Mesodermal cell (in vitro differentiated cells): ENCODE results near the gene AATK.

Source experiments
- H3K27ac ChIP-seq: 2 replicates; pipeline ENCODE4 v1.7.0; 2013; ENCODE audit warnings: mild to moderate bottlenecking, low read depth, low read length, moderate library complexity; ENCODE audit not compliant: severe bottlenecking
- H3K36me3 ChIP-seq: 2 replicates; pipeline ENCODE4 v1.7.1; 2013; ENCODE audit warnings: mild to moderate bottlenecking, low read length, moderate library complexity; ENCODE audit not compliant: control insufficient read depth, insufficient read depth
- H3K4me1 ChIP-seq: one replicate; pipeline ENCODE4 v1.7.1; 2013; ENCODE audit warnings: mild to moderate bottlenecking, low read length; ENCODE audit not compliant: insufficient read depth, control insufficient read depth, poor library complexity, severe bottlenecking
- H3K4me3 ChIP-seq: 2 replicates; pipeline ENCODE4 v1.7.0; 2013; ENCODE audit warnings: low read length, control low read depth, mild to moderate bottlenecking; ENCODE audit not compliant: insufficient read depth, poor library complexity, severe bottlenecking; ENCODE audit errors: extremely low read depth
- H3K9me3 ChIP-seq: 2 replicates; pipeline ENCODE4 v1.7.1; 2013; ENCODE audit warnings: mild to moderate bottlenecking, low read length, moderate library complexity; ENCODE audit not compliant: control insufficient read depth
- whole genome bisulfite sequencing, 2 experiments: methylation state at CpG; one replicate each; pipeline ENCODE4 v1.1.5; 2013; ENCODE audit warnings: missing lambda C conversion rate in 2 of 2; ENCODE audit not compliant: insufficient coverage in 2 of 2; 5-methylcytosine and 5-hydroxymethylcytosine counted together

AATK gene

DNA sequence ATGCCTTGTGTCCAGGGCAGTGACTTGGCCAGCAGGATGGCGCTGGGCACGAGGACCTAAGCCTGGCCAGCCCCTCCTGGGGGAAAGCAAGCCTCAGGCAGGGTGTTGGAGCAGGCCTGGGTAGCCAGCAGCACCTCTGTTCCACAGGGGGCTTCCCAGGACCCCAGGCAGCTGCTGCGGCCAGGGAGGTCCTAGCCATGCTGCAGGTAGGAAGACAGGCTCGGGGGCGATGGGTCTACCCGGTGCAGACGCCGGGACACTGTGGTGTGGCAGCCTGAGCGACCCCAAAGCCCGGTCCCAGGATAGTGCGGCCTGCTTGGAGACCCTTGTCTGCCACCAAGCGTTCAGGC is 22.4 kb upstream of the AATK start:
- no peaks in the 10 kb centered on the region for H3K9me3 ChIP-seq
- H3K36me3 ChIP-seq = peaks cover 3% of the 10 kb centered on the region
- H3K4me1 ChIP-seq = no peaks in the 10 kb centered on the region
- 95 to 97% methylated on average over 11 to 12 of the region's 12 CpGs for WGBS, 2 experiments
- no peak overlapping the region for H3K4me3 ChIP-seq
- H3K27ac ChIP-seq = no peak overlapping the region

DNA sequence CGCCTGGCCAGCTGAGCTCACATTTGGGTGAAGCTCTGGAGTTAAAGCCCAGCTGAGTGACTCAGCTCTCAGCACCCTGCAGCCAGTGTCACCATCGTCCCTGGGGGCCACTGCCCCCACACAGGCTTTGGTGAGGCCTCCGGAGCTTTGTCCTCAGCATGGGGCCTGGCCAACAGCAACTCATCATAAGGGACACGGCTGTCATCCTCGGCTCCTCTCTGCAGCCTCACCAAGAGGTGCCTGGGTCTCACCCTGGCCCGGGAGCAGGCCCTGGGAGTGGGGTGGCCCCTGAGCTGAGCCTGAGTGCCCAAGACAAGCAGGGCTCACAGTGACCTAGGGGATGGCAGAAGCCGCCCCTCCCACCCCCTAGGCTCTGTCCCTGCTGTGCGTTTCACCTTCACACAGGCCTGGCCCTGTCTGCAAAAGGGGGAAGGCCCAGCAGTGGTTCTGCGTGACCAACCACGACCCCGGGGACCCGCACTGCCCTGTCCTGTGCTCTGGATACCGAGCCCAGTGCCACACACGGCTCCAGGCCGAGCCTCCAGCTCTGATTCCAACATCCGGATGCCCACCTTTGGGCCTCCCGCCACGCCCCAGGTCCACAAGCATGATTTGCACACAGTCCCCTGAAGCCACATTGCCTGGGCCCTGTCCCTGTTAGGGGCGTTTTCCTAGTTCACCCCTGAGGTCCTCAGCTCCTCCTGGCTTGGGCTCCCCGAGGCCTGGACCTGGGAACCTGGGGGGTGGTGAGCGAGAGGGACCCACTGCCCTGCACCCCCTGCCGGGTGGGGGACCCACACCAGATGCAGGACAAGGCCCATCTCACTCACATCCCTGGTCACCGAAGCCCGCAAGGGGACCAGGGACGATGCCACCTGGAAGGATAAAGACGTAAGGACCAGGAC is 21.8 kb upstream of the AATK start:
- Histone ChIP-seq H3K4me3 (no peak overlapping the region), H3K9me3 (no peaks in the 10 kb centered on the region), H3K36me3 (no peaks in the 10 kb centered on the region), H3K27ac (no peak overlapping the region), H3K4me1 (no peaks in the 10 kb centered on the region)
- WGBS, 2 experiments = 92 to 93% methylated on average over 23 to 26 of the region's 26 CpGs

DNA sequence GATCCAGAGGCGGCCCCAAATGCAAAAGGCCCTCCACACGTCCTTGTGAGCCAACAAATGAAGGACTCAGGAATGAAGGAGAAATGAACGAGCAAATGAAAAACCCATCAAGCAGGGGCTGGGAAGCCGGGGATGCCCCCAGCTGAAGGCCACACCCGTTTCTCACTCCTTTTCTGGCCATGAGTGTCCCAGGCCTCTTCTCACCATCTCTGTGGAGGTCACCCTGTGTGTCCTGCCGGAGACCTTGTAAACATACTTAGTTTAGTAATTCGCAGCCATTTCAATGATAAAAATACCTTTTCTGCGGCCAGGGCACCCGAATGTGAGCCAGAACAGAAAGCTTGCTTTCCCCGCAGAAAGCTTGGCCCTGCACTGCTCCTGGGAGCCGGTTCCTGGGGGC is 21.1 kb upstream of the AATK start:
- 94 to 97% methylated on average over 11 of the region's 11 CpGs for WGBS, 2 experiments
- Histone ChIP-seq H3K9me3 (no peaks in the 10 kb centered on the region), H3K27ac (no peak overlapping the region), H3K36me3 (no peaks in the 10 kb centered on the region), H3K4me3 (no peak overlapping the region), H3K4me1 (no peaks in the 10 kb centered on the region)

DNA sequence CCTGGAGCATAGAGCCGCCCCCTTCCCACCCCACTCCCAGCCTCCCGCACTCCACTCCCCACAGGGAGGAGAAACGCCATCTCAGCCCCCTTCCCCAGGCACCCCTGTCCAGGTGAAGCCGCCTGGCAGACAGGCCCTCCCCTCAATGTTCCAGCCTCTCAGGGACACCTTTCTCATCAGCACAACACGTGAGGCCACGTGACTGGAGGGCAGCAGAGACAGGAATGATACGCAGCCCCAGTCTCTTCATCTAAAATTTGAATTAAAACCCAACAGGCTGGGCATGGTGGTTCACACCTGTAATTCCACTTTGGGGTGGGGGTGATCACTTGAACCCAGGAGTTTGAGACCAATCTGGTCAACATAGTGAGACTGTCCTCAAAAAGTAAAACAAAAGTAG is 20.2 kb upstream of the AATK start:
- H3K4me3 ChIP-seq = no peak overlapping the region
- H3K36me3 ChIP-seq = no peaks in the 10 kb centered on the region
- 94 to 96% methylated on average over 3 to 5 of the region's 7 CpGs for WGBS, 2 experiments
- H3K4me1 ChIP-seq = no peaks in the 10 kb centered on the region
- no peaks in the 10 kb centered on the region for H3K9me3 ChIP-seq
- no peak overlapping the region for H3K27ac ChIP-seq

DNA sequence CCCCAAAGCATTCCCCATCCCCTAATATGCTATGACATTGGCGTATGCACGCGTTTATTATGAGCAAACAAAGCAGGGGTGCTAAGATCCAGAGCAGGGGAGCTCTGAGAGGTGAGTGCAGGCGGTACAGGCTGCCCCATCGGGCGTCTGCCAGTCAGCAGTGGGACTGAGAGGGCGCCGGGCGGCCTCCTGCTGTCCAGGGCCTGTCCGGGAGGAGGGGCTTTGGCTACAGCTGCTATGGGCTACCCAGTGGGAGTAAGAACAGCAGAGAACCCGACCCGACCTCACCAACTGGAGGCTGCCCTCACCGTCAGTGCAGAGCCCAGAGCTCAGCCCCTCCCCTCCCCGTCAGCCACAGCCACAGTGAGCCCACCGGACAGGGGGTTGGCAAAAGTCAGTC is 18.5 kb upstream of the AATK start:
- H3K27ac ChIP-seq = no peak overlapping the region
- WGBS, 2 experiments = 23 to 51% methylated on average over 4 to 12 of the region's 15 CpGs
- H3K4me1 ChIP-seq = no peaks in the 10 kb centered on the region
- no peaks in the 10 kb centered on the region for H3K36me3 ChIP-seq
- no peak overlapping the region for H3K4me3 ChIP-seq
- H3K9me3 ChIP-seq = no peaks in the 10 kb centered on the region

DNA sequence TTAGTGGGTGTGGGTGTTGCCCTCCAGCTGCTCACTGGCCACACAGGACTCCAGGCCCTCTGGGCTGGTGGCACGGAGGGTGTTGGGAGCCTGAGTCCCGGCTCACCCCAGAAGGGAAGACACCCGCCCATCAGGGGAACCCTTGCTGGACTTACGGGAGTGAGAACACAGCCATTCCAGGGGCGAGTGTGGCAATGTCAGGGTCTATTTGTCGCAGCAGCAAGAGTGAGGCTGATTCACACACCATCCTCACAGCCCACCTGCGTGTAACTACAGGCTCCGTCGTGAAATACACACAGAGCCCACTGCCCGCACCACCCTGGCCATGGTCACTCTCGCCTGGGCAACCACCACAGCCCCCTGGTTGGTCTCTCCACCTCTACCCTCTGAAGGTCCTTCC is 17.8 kb upstream of the AATK start:
- no peak overlapping the region for H3K4me3 ChIP-seq
- 94 to 98% methylated on average over 8 to 11 of the region's 11 CpGs for WGBS, 2 experiments

DNA sequence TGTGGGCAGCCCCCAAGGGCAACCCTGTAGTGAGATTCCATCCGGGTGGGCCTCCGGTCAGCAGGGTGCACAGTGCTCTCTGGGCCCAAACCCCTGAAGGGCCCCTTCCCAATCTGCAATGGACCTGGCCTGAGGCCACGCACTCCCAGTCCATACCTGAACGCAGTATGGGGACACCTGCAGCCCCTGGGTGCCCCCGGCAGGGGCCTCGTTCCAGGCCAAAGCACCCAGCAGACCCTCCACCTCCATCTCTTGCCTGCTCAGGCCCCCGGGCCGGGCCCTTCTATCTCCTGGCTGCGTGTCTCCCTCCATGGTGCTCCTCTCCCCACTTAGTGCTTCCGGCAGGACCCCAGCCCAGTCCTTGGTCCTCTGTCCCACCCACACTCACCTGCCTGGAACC is 17.3 kb upstream of the AATK start:
- no peaks in the 10 kb centered on the region for H3K36me3 ChIP-seq
- H3K4me1 ChIP-seq = no peaks in the 10 kb centered on the region
- H3K9me3 ChIP-seq = no peaks in the 10 kb centered on the region
- WGBS, 2 experiments = 95 to 97% methylated on average over 9 to 10 of the region's 10 CpGs
- H3K27ac ChIP-seq = no peak overlapping the region
- no peak overlapping the region for H3K4me3 ChIP-seq

More for the DNA sequence above, 17.8 kb upstream of the AATK start:
- H3K27ac ChIP-seq = no peak overlapping the region
- H3K36me3 ChIP-seq = no peaks in the 10 kb centered on the region
- H3K9me3 ChIP-seq = no peaks in the 10 kb centered on the region
- no peaks in the 10 kb centered on the region for H3K4me1 ChIP-seq

DNA sequence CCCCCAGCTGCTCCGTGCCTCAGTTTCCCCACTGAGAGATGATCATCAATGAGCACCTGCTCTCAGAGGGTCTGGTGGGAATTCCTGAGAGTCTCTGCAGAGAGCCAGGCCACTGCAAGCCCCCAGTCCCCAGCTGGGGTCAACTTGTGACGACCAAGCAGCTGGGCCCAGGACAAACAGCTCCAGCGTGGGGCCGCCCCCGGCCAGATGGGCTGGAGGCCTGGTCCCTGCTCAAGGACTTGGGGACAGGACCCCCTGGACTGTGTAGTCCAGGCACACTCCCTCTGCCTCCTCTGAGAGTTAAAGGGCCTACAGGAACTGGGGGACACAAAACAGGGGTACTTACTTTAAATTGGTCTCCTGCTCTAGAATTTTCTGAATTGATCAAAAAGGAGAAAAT is 16.6 kb upstream of the AATK start:
- no peaks in the 10 kb centered on the region for H3K4me1 ChIP-seq
- no peak overlapping the region for H3K27ac ChIP-seq
- H3K9me3 ChIP-seq = no peaks in the 10 kb centered on the region
- H3K4me3 ChIP-seq = no peak overlapping the region
- WGBS, 2 experiments = 92 to 95% methylated on average over 5 of the region's 5 CpGs
- H3K36me3 ChIP-seq = no peaks in the 10 kb centered on the region

DNA sequence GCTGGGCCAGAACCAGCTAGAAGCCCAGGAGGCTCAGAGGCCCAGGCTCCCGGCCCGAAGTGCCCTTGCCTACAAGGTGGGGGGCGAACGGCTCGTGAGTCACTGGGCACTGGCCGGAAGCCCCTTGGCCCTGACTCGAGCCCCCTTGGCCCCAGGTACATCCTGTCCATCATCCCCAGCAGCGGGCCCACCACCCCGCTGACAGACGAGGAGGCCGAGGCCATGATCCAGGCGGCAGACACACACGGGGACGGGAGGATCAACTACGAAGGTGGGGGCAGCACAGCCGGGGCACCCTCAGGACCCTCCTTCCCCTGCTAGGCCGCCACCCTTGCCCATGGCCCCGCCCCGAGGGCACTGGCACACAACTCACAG is 15.8 kb upstream of the AATK start:
- no peaks in the 10 kb centered on the region for H3K4me1 ChIP-seq
- H3K4me3 ChIP-seq = no peak overlapping the region
- 94 to 95% methylated on average over 17 to 18 of the region's 19 CpGs for WGBS, 2 experiments

DNA sequence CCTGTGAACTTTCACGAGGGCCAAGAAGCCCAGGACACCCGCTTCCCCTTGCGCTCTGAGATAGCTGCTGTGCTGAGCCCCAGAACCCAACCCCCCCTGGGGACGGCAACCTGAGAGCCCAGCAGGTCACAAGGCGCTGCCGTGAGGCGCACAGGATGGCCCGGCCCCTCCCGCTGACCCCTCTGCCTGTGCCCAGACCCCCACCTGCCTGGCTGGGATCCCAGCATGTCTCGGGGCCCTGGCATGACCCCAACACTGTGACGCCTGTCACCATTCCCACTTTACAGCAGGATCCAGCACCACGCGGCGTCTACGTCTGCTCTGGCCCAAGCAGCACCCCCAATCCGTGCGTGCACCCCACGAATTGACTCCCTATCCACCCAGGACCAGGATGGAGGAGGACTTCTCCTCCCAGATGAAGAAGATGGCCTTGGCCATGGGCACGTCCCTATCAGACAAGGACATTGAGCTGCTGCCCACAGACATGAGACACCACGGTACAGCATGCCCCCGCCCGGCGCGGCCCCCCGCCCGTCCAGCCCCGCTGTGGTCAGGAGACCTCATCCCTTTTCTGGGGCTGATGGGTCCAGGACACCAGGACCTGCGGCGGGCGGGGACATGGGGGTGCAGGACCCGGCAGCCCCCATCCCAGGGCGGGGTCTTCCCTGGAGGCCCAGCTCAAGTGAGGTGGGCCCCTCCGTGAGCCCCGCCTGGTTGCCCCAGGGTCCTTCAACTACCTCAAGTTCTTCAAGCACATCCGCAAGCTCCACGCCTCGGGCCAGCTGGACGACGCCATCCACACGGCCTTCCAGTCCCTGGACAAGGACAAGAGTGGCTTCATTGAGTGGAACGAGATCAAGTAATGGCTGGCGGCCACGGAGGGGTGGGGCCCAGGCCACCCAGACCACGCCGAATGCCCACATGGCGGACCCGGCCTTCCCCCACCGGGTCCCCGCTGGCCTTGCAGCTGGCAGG is 15.1 kb upstream of the AATK start:
- Histone ChIP-seq H3K4me3 (no peak overlapping the region), H3K36me3 (no peaks in the 10 kb centered on the region), H3K9me3 (no peaks in the 10 kb centered on the region), H3K27ac (no peak overlapping the region), H3K4me1 (no peaks in the 10 kb centered on the region)
- WGBS, 2 experiments = 93 to 98% methylated on average over 36 to 44 of the region's 49 CpGs

More for the DNA sequence above, 15.8 kb upstream of the AATK start:
- Histone ChIP-seq H3K9me3 (no peaks in the 10 kb centered on the region), H3K36me3 (no peaks in the 10 kb centered on the region), H3K27ac (no peak overlapping the region)
